Parathyroid adenoma (tissue), 2 donors: ENCODE data around the gene MAGI1.

Experiments used
- H2AFZ ChIP-seq: fragments of 300-600 bp; sonication (generic); one replicate; pipeline ENCODE4 v1.7.0; 2017; ENCODE audit warnings: antibody characterized with exemption, mild to moderate bottlenecking
- H3K27ac ChIP-seq: fragments of 300-600 bp; sonication (generic); one replicate; pipeline ENCODE4 v1.7.0; 2017
- H3K27me3 ChIP-seq: fragments of 300-600 bp; sonication (generic); one replicate; pipeline ENCODE4 v1.7.0; 2017; ENCODE audit warnings: low read length; ENCODE audit not compliant: control insufficient read depth, insufficient read depth
- H3K36me3 ChIP-seq: fragments of 300-600 bp; sonication (generic); one replicate; pipeline ENCODE4 v1.7.0; 2017; ENCODE audit warnings: low read length; ENCODE audit not compliant: control insufficient read depth, insufficient read depth
- H3K4me1 ChIP-seq: fragments of 300-600 bp; sonication (generic); one replicate; pipeline ENCODE4 v1.7.0; 2017; ENCODE audit warnings: control low read depth
- H3K4me2 ChIP-seq: fragments of 300-600 bp; sonication (generic); one replicate; pipeline ENCODE4 v1.7.0; 2017; ENCODE audit warnings: low read length
- H3K4me3 ChIP-seq: fragments of 300-600 bp; sonication (generic); one replicate; pipeline ENCODE4 v1.7.0; 2017; ENCODE audit warnings: low read depth, low read length
- H3K79me2 ChIP-seq: fragments of 300-600 bp; sonication (generic); one replicate; pipeline ENCODE4 v1.7.0; 2017; ENCODE audit warnings: control low read depth
- H3K9ac ChIP-seq: fragments of 300-600 bp; sonication (generic); one replicate; pipeline ENCODE4 v1.7.0; 2017; ENCODE audit warnings: mild to moderate bottlenecking
- H3K9me3 ChIP-seq: fragments of 300-600 bp; sonication (generic); one replicate; pipeline ENCODE4 v1.7.0; 2017; ENCODE audit warnings: low read length; ENCODE audit not compliant: control insufficient read depth
- TF ChIP-seq, protein P1 (sequence below): fragments of 300-600 bp; sonication (generic); IDR thresholded peaks from one replicate; pipeline ENCODE4 v1.7.0; 2017; ENCODE audit warnings: antibody characterized with exemption, mild to moderate bottlenecking
- donor health status: primary hyperparathyroidism.

Gene MAGI1

DNA sequence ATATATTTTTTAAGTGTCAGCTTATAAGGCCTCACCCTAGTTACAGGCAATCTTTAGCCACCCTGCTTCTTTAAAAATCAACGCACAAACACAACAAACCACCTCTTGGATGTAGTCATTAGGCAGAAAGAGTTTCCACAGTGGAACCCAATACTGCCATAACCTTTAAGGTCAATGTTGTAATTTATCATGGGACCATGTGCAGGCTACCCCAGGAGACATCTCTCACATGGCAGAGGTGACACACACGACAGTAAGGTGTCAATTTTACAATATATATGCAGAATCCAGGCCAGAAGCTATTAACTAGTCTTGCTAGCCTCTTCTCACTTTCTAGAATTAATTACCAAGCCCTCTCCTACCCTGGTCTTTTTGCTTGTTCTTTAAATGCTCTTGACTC is 336.5 kb downstream of the MAGI1 start:
- no peaks in the 10 kb centered on the region for H3K4me1 ChIP-seq
- H3K27me3 ChIP-seq: no peaks in the 10 kb centered on the region
- no peak overlapping the region for H3K4me2 ChIP-seq
- no peaks in the 10 kb centered on the region for H3K9me3 ChIP-seq
- TF ChIP-seq, protein P1, sequence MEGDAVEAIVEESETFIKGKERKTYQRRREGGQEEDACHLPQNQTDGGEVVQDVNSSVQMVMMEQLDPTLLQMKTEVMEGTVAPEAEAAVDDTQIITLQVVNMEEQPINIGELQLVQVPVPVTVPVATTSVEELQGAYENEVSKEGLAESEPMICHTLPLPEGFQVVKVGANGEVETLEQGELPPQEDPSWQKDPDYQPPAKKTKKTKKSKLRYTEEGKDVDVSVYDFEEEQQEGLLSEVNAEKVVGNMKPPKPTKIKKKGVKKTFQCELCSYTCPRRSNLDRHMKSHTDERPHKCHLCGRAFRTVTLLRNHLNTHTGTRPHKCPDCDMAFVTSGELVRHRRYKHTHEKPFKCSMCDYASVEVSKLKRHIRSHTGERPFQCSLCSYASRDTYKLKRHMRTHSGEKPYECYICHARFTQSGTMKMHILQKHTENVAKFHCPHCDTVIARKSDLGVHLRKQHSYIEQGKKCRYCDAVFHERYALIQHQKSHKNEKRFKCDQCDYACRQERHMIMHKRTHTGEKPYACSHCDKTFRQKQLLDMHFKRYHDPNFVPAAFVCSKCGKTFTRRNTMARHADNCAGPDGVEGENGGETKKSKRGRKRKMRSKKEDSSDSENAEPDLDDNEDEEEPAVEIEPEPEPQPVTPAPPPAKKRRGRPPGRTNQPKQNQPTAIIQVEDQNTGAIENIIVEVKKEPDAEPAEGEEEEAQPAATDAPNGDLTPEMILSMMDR: no peak
- H3K36me3 ChIP-seq: no peaks in the 10 kb centered on the region
- H3K9ac ChIP-seq: no peak overlapping the region
- no peak overlapping the region for H3K4me3 ChIP-seq
- no peak overlapping the region for H2AFZ ChIP-seq
- no peak overlapping the region for H3K27ac ChIP-seq
- peaks cover 3% of the 10 kb centered on the region for H3K79me2 ChIP-seq

DNA sequence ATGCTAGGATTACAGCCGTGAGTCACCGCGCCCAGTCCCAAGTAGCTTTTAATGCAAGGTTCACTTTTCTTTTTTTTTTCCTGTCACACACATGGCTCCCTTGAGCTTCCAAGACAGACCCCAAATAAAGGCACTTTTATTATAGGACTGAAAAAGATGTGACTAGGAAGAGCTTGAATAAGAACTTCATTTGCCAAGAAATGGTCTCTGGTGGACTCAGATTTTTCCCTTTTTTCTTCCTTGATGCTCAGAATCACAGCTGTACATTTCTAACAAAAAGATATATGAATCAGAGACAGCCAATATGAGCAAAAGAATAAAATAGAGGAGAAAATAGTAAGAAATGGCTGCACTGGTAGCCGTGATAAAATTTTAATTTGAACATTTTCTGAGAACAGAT is 337.2 kb downstream of the MAGI1 start:
- Histone ChIP-seq H3K27ac (no peak overlapping the region), H3K9ac (no peak overlapping the region), H3K4me3 (no peak overlapping the region), H3K27me3 (no peaks in the 10 kb centered on the region), H3K79me2 (peaks cover 3% of the 10 kb centered on the region), H2AFZ (no peak overlapping the region), H3K9me3 (no peaks in the 10 kb centered on the region), H3K4me1 (no peaks in the 10 kb centered on the region), H3K36me3 (no peaks in the 10 kb centered on the region), H3K4me2 (no peak overlapping the region)
- TF ChIP-seq, protein P1: no peak

DNA sequence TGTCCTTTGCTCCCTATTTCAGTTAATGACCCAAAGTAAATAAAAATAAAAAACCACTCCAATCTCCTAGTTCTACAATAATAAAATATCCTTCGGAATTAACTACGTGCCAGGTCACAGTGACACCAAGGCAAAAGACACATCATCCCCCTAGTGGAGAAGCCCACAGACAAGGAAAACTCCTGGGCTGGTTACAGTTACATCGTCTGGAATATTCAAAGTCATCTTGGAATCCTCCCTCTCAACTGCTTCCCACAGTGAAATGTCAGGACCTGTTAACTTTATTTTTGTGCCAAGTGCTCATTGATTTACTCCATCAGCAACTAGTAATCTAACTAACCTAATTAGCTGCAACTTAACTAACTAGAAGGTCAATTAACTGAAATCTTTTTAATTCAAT is 349.3 kb downstream of the MAGI1 start:
- no peak overlapping the region for H3K27ac ChIP-seq
- no peak overlapping the region for H2AFZ ChIP-seq
- H3K4me3 ChIP-seq: no peak overlapping the region
- no peaks in the 10 kb centered on the region for H3K4me1 ChIP-seq
- H3K79me2 ChIP-seq: no peaks in the 10 kb centered on the region
- TF ChIP-seq, protein P1: no peak
- no peak overlapping the region for H3K9ac ChIP-seq
- no peak overlapping the region for H3K4me2 ChIP-seq
- H3K36me3 ChIP-seq: no peaks in the 10 kb centered on the region
- no peaks in the 10 kb centered on the region for H3K27me3 ChIP-seq
- H3K9me3 ChIP-seq: no peaks in the 10 kb centered on the region

DNA sequence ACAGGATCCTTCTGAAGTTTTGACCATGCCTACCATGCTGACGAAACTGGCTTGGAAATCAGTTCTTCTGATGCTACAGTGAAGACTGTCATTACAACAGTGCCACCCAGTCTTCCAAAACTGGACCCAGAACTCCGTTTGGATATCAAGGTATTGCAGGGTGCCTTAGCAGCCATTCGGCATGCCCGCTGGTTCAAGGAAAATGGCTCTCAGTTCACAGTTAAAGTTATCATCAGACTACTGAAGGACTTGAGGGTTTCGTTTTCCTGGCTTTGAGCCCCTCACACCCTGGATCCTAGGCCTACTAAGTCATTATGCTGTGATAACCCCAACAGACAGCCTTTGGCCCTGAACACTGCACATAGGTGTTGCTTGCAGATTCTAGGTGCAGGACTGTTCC is 351.0 kb downstream of the MAGI1 start:
- Histone ChIP-seq H3K9me3 (no peaks in the 10 kb centered on the region), H3K36me3 (no peaks in the 10 kb centered on the region), H3K4me1 (no peaks in the 10 kb centered on the region), H3K9ac (no peak overlapping the region), H3K4me2 (no peak overlapping the region), H3K27me3 (no peaks in the 10 kb centered on the region), H2AFZ (no peak overlapping the region), H3K27ac (no peak overlapping the region), H3K79me2 (no peaks in the 10 kb centered on the region), H3K4me3 (no peak overlapping the region)
- TF ChIP-seq, protein P1: no peak

DNA sequence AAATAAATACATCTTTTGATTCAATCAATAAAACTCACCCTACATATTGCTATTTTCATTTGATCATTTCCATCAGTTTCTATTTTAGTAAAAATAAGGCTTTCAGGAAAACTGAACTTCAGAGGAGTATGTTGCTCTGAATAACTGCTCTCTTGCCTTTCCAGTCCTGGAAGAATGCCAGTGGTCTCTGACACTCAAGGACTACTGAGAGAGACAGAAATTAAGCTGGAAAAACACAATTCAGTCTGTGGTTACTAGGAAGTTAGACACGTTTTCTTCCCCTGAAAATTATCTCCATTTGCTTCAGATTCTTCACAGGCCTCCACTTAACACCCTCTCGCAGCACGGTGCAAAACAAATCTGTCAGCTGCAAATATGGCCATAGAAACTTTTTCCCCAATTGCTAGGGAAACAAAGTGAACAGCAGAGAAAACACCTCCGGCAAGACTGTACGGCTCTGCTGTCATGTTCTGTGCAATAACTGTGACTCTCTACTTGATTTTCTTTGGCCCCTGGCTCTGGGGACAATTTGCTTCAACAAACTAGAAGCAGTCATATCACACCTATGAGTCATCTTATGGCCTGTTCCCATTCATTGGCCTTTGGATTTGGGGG is 353.0 kb downstream of the MAGI1 start:
- no peaks in the 10 kb centered on the region for H3K9me3 ChIP-seq
- TF ChIP-seq, protein P1: no peak
- no peaks in the 10 kb centered on the region for H3K79me2 ChIP-seq
- H3K4me3 ChIP-seq: no peak overlapping the region
- no peak overlapping the region for H2AFZ ChIP-seq
- no peaks in the 10 kb centered on the region for H3K36me3 ChIP-seq
- H3K27ac ChIP-seq: no peak overlapping the region
- H3K4me2 ChIP-seq: no peak overlapping the region
- no peaks in the 10 kb centered on the region for H3K4me1 ChIP-seq
- H3K27me3 ChIP-seq: no peaks in the 10 kb centered on the region
- H3K9ac ChIP-seq: no peak overlapping the region
